Activated B cell treated with CpG ODN at 0.5 μM for 24 hours (primary cell): Measurements from ENCODE around the gene CCR7. TPM values are rescaled to one million over a fixed set of nuclear protein-coding genes. Genes with fewer than 3 reads are reported as not detected.

ENCODE experiments used
- ATAC-seq: fragments of 200-7000 bp; cut with Tn5 transposase; one replicate; pipeline ENCODE4 v1.10.0; 2021; ENCODE audit warnings: low read depth, mild to moderate bottlenecking, moderate library complexity
- CTCF ChIA-PET: fragments of 350-600 bp; sonication (Branson Sonifier 250); formaldehyde crosslinking; loops from one replicate; lab custom pipeline; 2021; ENCODE audit warnings: antibody characterized with exemption; lab: Charles Lee
- POLR2A ChIA-PET: fragments of 350-600 bp; sonication (Branson Sonifier 250); formaldehyde crosslinking; loops from one replicate; lab custom pipeline; 2021; ENCODE audit warnings: antibody characterized with exemption; lab: Charles Lee
- DNase-seq: peaks from one replicate; pipeline ENCODE4 v3.0.0; 2022
- H3K27ac Mint-ChIP-seq: one replicate; pipeline ENCODE4 v1.8.0; 2020; ENCODE audit warnings: mixed read lengths
- H3K27me3 Mint-ChIP-seq: one replicate; pipeline ENCODE4 v1.8.0; 2021; ENCODE audit warnings: mixed read lengths
- H3K36me3 Mint-ChIP-seq: one replicate; pipeline ENCODE4 v1.8.0; 2021; ENCODE audit warnings: low read depth, mixed read lengths
- H3K4me1 Mint-ChIP-seq: one replicate; pipeline ENCODE4 v1.8.0; 2021; ENCODE audit warnings: mixed read lengths
- H3K4me3 Mint-ChIP-seq: one replicate; pipeline ENCODE4 v1.8.0; 2020; ENCODE audit warnings: mild to moderate bottlenecking, mixed read lengths
- H3K9me3 Mint-ChIP-seq: one replicate; pipeline ENCODE4 v1.8.0; 2020; ENCODE audit warnings: mixed read lengths
- CTCF ChIP-seq: fragments of 200-600 bp; IDR thresholded peaks from one replicate; pipeline ENCODE4 v1.8.0; 2022; ENCODE audit warnings: antibody characterized with exemption, mild to moderate bottlenecking
- intact Hi-C: fragments of 100-400 bp; cut with micrococcal nuclease; formaldehyde crosslinking; loops from one replicate; pipeline ENCODE4 v1.15.1; 2024
- total RNA-seq: library from RNA; stranded (reverse); gene quantifications from 2 replicates; pipeline ENCODE4 v1.2.3, GENCODE V29; 2022

Gene CCR7
- total RNA-seq, 1 donor from 2014 or later, result 572 TPM

- Mint-ChIP-seq H3K9me3 (no peaks in the 10 kb centered on the region), H3K27me3 (no peaks in the 10 kb centered on the region), H3K27ac (peak overlapping the region; percentile 93), H3K36me3 (no peaks in the 10 kb centered on the region), H3K4me3 (peak overlapping the region; percentile 68), H3K4me1 (peaks cover 77% of the 10 kb centered on the region)
- peak; percentile 40 for DNase-seq
- peak; percentile 63 for ATAC-seq
- CTCF ChIA-PET, result interaction anchor here (1.0 to 2.4 kb wide), 5 partner anchors 9 to 73 kb away, joined by 3 to 17 read pairs (median 3); no protein-coding TSS in a partner anchor
- intact Hi-C loops, result loop anchor here (1.0 kb wide), 1 partner anchor 18 kb away; no protein-coding TSS in a partner anchor
- no peak for TF ChIP-seq CTCF
- POLR2A ChIA-PET, result interaction anchor here (0.8 to 40.7 kb wide), 6 partner anchors 6 to 1145 kb away, joined by 3 to 1885 read pairs (median 727); partner anchors contain the start of genes CCR7 and IGFBP4
Measured at GRCh38 chr17:40542558-40543411, 22.5 kb downstream of the CCR7 start.

- Mint-ChIP-seq H3K27me3 (no peaks in the 10 kb centered on the region), H3K27ac (peak overlapping the region; percentile 93), H3K9me3 (no peaks in the 10 kb centered on the region), H3K4me3 (peak overlapping the region; percentile 68), H3K36me3 (no peaks in the 10 kb centered on the region), H3K4me1 (peaks cover 77% of the 10 kb centered on the region)
- CTCF ChIA-PET, result interaction anchor here (1.1 to 2.4 kb wide), 3 partner anchors 8 to 73 kb away, joined by 3 to 17 read pairs (median 7); no protein-coding TSS in a partner anchor
- intact Hi-C loops, result loop anchor here (1.0 kb wide), 1 partner anchor 18 kb away; no protein-coding TSS in a partner anchor
- no peak for TF ChIP-seq CTCF
- ATAC-seq, result no peak
- POLR2A ChIA-PET, result interaction anchor here (0.8 to 40.7 kb wide), 5 partner anchors 7 to 99 kb away, joined by 3 to 1885 read pairs (median 1450); partner anchors contain the start of genes CCR7 and IGFBP4
- DNase-seq, result no peak
Measured at GRCh38 chr17:40541873-40542557, 23.3 kb downstream of the CCR7 start.

- Mint-ChIP-seq H3K9me3 (no peaks in the 10 kb centered on the region), H3K4me1 (peaks cover 77% of the 10 kb centered on the region), H3K27ac (peak overlapping the region; percentile 93), H3K27me3 (no peaks in the 10 kb centered on the region), H3K4me3 (no peak overlapping the region), H3K36me3 (no peaks in the 10 kb centered on the region)
- ChIA-PET POLR2A (interaction anchor here (28.0 to 40.7 kb wide), 3 partner anchors 8 to 76 kb away, joined by 1450 to 1885 read pairs (median 1450); partner anchors contain the start of gene CCR7), CTCF (interaction anchor here (2.4 kb wide), 1 partner anchor 8 kb away, joined by 17 read pairs; no protein-coding TSS in a partner anchor)
- peak; percentile 25 for DNase-seq
- ATAC-seq, result peak; percentile 3
- intact Hi-C loops, result no loop called here
- no peak for TF ChIP-seq CTCF
Measured at GRCh38 chr17:40541060-40541872, 24.0 kb downstream of the CCR7 start.

GRCh38 chr17:40540448-40540847, 24.8 kb downstream of the CCR7 start:
- ATAC-seq, result no peak
- DNase-seq, result no peak
- intact Hi-C loops, result no loop called here

More at GRCh38 chr17:40540448-40540847, 24.8 kb downstream of the CCR7 start:
- H3K27me3 Mint-ChIP-seq, result no peaks in the 10 kb centered on the region
- ChIA-PET POLR2A (interaction anchor here (28.0 to 40.7 kb wide), 2 partner anchors 20 to 77 kb away, joined by 1450 to 1885 read pairs; partner anchors contain the start of gene CCR7), CTCF (interaction anchor here (1.0 to 4.0 kb wide), 3 partner anchors 14 to 1123 kb away, joined by 3 to 14 read pairs (median 4); no protein-coding TSS in a partner anchor)
- peak overlapping the region; percentile 93 for H3K27ac Mint-ChIP-seq
- H3K9me3 Mint-ChIP-seq, result no peaks in the 10 kb centered on the region
- no peak overlapping the region for H3K4me3 Mint-ChIP-seq
- H3K36me3 Mint-ChIP-seq, result no peaks in the 10 kb centered on the region
- H3K4me1 Mint-ChIP-seq, result peaks cover 82% of the 10 kb centered on the region
- TF ChIP-seq CTCF, result no peak
